GM21423 (cell line): Measurements from ENCODE around the gene NPFFR1.

Source experiments
- ATAC-seq: cut with Tn5 transposase; IDR thresholded peaks from one replicate; pipeline ENCODE4 v1.9.1; 2021; ENCODE audit warnings: mild to moderate bottlenecking, moderate library complexity; ENCODE audit not compliant: unreplicated experiment

The NPFFR1 gene

GRCh38 chr10:70315815-70316214 lies 32.0 kb upstream of the NPFFR1 start:
- ATAC-seq: no peak

- no peak for ATAC-seq
Observed at GRCh38 chr10:70315276-70315675, 31.5 kb upstream of the NPFFR1 start.

- no peak for ATAC-seq
Observed at GRCh38 chr10:70312972-70313371, 29.2 kb upstream of the NPFFR1 start.

GRCh38 chr10:70312249-70312648 lies 28.4 kb upstream of the NPFFR1 start:
- ATAC-seq: no peak

GRCh38 chr10:70311698-70312097 lies 27.9 kb upstream of the NPFFR1 start:
- no peak for ATAC-seq

- no peak for ATAC-seq
Observed at GRCh38 chr10:70309661-70310060, 25.9 kb upstream of the NPFFR1 start.

- ATAC-seq: no peak
Observed at GRCh38 chr10:70308121-70309060, 24.6 kb upstream of the NPFFR1 start.

- no peak for ATAC-seq
Observed at GRCh38 chr10:70306886-70307520, 23.2 kb upstream of the NPFFR1 start.

GRCh38 chr10:70306181-70306705 lies 22.4 kb upstream of the NPFFR1 start:
- ATAC-seq: no peak

GRCh38 chr10:70303730-70304129 lies 19.9 kb upstream of the NPFFR1 start:
- no peak for ATAC-seq

- no peak for ATAC-seq
Observed at GRCh38 chr10:70302292-70302691, 18.5 kb upstream of the NPFFR1 start.

GRCh38 chr10:70300908-70301597 lies 17.2 kb upstream of the NPFFR1 start:
- ATAC-seq: no peak

GRCh38 chr10:70300461-70300860 lies 16.7 kb upstream of the NPFFR1 start:
- ATAC-seq: no peak

GRCh38 chr10:70299876-70300275 lies 16.1 kb upstream of the NPFFR1 start:
- no peak for ATAC-seq

- ATAC-seq: no peak
Observed at GRCh38 chr10:70298393-70298792, 14.6 kb upstream of the NPFFR1 start.

- ATAC-seq: no peak
Observed at GRCh38 chr10:70297224-70297623, 13.4 kb upstream of the NPFFR1 start.

GRCh38 chr10:70296406-70296899 lies 12.6 kb upstream of the NPFFR1 start:
- no peak for ATAC-seq

- no peak for ATAC-seq
Observed at GRCh38 chr10:70295926-70296325, 12.1 kb upstream of the NPFFR1 start.

GRCh38 chr10:70295321-70295720 lies 11.5 kb upstream of the NPFFR1 start:
- no peak for ATAC-seq

- peak; percentile 87 for ATAC-seq
Observed at GRCh38 chr10:70293169-70293843, 9.5 kb upstream of the NPFFR1 start.

GRCh38 chr10:70292004-70292403 lies 8.2 kb upstream of the NPFFR1 start:
- ATAC-seq: no peak
